Measurements from ENCODE around the gene C1orf35.

The C1orf35 gene

DNA sequence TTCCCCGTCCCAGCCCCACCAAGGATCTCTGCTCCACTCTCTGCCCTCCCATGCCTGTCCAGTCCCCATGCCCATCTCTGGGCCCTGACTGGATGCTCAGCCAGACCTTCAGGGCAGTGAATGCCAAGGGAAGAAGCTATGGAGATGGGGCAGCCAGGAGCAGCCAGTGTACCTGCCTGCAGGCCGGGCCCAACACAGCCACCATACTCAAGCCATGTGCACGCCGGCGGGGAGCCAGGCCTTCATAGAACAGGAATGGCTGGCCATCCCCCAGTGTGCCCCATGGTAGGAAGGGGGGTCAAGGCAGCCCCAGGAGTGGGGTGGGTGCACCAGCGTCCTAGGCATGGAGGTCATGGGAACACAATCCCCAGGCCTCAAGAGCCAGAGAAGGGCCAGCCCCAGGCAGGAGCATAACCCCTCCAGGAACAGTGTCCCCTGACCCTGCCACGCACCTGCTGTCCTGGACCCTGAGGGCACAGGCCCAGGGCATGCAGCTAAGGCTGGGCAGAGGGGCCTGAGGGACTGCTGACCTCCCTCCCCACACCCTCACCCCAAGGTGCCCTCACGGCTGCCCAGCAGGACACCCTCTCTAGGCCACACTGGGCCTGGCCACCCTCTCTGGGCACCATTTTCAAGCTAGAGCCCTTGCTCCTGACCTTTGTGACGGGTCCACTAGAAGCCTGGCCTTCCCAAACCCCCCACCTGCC, 40.9 kb downstream of the C1orf35 start:
- DNase-seq: no peak

- DNase-seq: no peak
Observed at GRCh38 chr1:228061411-228062084, 41.6 kb downstream of the C1orf35 start.

DNA sequence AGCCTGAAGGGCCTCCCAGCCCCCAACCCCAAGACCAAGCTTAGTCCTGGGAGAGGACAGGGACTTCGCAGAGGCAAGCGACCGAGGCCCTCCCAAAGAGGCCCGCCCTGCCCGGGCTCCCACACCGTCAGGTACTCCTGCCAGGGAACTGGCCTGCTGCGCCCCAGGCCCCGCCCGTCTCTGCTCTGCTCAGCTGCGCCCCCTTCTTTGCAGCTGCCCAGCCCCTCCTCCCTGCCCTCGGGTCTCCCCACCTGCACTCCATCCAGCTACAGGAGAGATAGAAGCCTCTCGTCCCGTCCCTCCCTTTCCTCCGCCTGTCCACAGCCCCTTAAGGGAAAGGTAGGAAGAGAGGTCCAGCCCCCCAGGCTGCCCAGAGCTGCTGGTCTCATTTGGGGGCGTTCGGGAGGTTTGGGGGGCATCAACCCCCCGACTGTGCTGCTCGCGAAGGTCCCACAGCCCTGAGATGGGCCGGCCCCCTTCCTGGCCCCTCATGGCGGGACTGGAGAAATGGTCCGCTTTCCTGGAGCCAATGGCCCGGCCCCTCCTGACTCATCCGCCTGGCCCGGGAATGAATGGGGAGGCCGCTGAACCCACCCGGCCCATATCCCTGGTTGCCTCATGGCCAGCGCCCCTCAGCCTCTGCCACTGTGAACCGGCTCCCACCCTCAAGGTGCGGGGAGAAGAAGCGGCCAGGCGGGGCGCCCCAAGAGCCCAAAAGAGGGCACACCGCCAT, 42.5 kb downstream of the C1orf35 start:
- DNase-seq: no peak

DNA sequence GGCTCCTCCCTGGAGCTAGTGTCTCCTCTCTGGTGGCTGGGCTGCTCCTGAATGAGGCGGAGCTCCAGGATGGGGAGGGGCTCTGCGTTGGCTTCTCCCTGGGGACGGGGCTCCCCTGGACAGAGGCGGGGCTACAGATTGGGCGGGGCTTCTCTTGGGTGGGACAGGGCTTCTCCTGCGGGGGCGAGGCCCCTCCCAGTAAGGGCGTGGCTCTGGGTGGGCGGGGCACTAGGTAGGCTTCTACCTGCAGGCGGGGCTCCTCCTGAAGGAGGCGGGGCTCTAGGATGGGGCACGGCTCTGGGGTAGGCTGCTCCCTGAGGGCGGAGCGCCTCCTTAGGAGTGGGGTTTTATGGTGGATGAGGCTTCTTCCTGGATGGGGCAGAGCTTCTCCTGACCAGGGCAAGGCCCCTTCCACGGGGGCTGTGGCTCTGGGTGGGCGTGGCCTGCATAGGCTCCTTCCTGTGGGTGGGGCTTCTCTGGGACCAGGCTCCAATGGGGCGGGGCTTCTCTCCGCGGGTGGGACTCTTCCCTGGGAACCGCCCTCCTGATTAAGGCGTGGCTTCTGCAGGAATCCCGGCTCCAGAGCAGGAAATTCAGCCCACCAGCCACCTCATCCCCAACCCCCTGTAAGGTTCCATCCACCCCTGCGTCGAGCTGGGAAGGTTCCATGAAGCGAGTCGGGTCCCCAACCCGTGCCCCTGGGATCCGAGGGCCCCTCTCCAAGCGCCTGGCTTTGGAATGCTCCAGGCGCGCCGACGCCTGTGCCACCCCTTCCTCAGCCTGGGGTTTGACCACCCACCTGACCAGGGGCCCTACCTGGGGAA, 43.3 kb downstream of the C1orf35 start:
- DNase-seq: no peak

GRCh38 chr1:228058949-228059633, 44.0 kb downstream of the C1orf35 start:
- DNase-seq: no peak

DNA sequence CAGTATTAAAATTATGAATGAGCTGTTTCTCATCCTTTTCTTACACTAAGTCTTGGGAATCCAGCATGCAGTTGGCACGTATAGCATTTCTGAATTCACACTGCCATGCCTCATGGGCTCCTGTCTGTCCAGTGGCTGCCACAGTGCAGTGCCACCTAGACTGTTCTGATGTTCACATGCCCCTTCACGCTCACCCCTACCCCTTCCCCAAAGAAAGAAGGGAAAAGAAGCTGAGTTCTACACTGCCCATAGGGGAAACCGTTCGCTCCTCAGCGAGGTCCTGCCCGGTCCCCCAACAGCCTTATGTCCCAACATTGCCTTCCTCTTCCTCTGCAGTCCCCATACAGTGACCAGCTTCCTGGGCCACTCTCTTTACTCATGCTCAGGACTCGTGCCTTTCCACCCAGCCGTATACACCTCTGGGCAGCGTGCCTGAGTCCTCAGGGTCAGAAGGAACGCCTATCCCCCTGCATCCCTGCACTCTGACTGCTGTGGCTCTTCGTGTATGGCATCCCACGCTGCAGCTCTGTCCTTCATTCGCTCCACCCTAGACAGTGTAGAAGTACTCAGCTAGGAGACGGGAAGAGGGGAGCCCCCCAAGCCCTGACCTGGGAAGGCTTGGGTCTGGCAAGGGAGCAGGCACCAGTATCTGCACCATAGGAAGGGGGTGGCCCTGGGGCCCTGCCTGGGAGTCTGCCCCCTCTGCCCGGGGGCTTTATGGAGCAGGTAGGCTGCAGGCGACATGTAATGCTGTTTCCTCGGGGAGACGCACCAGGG, 44.8 kb downstream of the C1orf35 start:
- no peak for DNase-seq

Data from left hindlimb (tissue), 1 donor.